Measurements from ENCODE around the gene GHRL.

The GHRL gene

GRCh38 chr3:10251006-10251405 is 41.7 kb downstream of the GHRL start:
- H3K27ac Mint-ChIP-seq = peak overlapping the region in 1 of 3 experiments; percentile 56
- peaks cover 44% of the 10 kb centered on the region for H3K36me3 Mint-ChIP-seq (ENCODE audit: low read depth)
- peak overlapping the region; percentile 91 to 98 (median 97) for H3K4me3 Mint-ChIP-seq
- no peak for TF ChIP-seq CTCF (IDR thresholded peaks at IDR 0.05; ENCODE audit: unreplicated experiment in 3 of 3)
- H3K9me3 Mint-ChIP-seq = peaks cover 2% of the 10 kb centered on the region
- peaks cover 30% of the 10 kb centered on the region for H3K4me1 Mint-ChIP-seq
- peaks cover 3% of the 10 kb centered on the region for H3K27me3 Mint-ChIP-seq (ENCODE audit: low read depth)

GRCh38 chr3:10249833-10250232 is 42.9 kb downstream of the GHRL start:
- no peak for TF ChIP-seq CTCF (IDR thresholded peaks at IDR 0.05; ENCODE audit: unreplicated experiment in 3 of 3)
- Mint-ChIP-seq H3K9me3 (peaks cover 2% of the 10 kb centered on the region), H3K36me3 (ENCODE audit: low read depth) (peaks cover 35% of the 10 kb centered on the region), H3K27me3 (ENCODE audit: low read depth) (peaks cover 3% of the 10 kb centered on the region), H3K4me1 (peaks cover 30% of the 10 kb centered on the region), H3K4me3 (peak overlapping the region; percentile 91 to 98 (median 97)), H3K27ac (peak overlapping the region; percentile 37 to 66 (median 56))

- H3K36me3 Mint-ChIP-seq (ENCODE audit: low read depth) = peaks cover 29% of the 10 kb centered on the region
- TF ChIP-seq CTCF (IDR thresholded peaks at IDR 0.05; ENCODE audit: unreplicated experiment in 3 of 3) = no peak
- peak overlapping the region; percentile 37 to 88 (median 56) for H3K27ac Mint-ChIP-seq
- peaks cover 30% of the 10 kb centered on the region for H3K4me1 Mint-ChIP-seq
- H3K27me3 Mint-ChIP-seq (ENCODE audit: low read depth) = peaks cover 3% of the 10 kb centered on the region
- peak overlapping the region; percentile 91 to 98 (median 97) for H3K4me3 Mint-ChIP-seq
- H3K9me3 Mint-ChIP-seq = peaks cover 2% of the 10 kb centered on the region
These were observed 43.6 kb downstream of the GHRL start for GRCh38 chr3:10248984-10249748.

- H3K4me1 Mint-ChIP-seq = peaks cover 30% of the 10 kb centered on the region
- peaks cover 22% of the 10 kb centered on the region for H3K36me3 Mint-ChIP-seq (ENCODE audit: low read depth)
- no peak for TF ChIP-seq CTCF (IDR thresholded peaks at IDR 0.05; ENCODE audit: unreplicated experiment in 3 of 3)
- H3K27me3 Mint-ChIP-seq (ENCODE audit: low read depth) = peaks cover 3% of the 10 kb centered on the region
- H3K9me3 Mint-ChIP-seq = peaks cover 2% of the 10 kb centered on the region
- peak within 1 kb of the TSS; percentile 63 to 95 (median 89) for H3K27ac Mint-ChIP-seq
- peak within 1 kb of the TSS; percentile 91 to 98 (median 97) for H3K4me3 Mint-ChIP-seq
These were observed 44.4 kb downstream of the GHRL start, which contains the start of gene TATDN2 for GRCh38 chr3:10248184-10248983. TATDN2 (plus strand) TSS chr3:10248459; CDS start chr3:10249201, 742 bp downstream.

- no peak for TF ChIP-seq CTCF (IDR thresholded peaks at IDR 0.05; ENCODE audit: unreplicated experiment in 3 of 3)
- peak overlapping the region; percentile 85 to 90 (median 89) for H3K4me3 Mint-ChIP-seq
- peaks cover 3% of the 10 kb centered on the region for H3K27me3 Mint-ChIP-seq (ENCODE audit: low read depth)
- peaks cover 30% of the 10 kb centered on the region for H3K4me1 Mint-ChIP-seq
- H3K36me3 Mint-ChIP-seq (ENCODE audit: low read depth) = peaks cover 16% of the 10 kb centered on the region
- peak overlapping the region; percentile 63 to 95 (median 89) for H3K27ac Mint-ChIP-seq
- H3K9me3 Mint-ChIP-seq = peaks cover 2% of the 10 kb centered on the region
These were observed 45.0 kb downstream of the GHRL start for GRCh38 chr3:10247679-10248183.

Data from nephron (organoid).